ENCODE data around the gene MAOB. TPM values are rescaled to one million over a fixed set of nuclear protein-coding genes. Genes with fewer than 3 reads are reported as not detected.
"Not testable (repeated sequence)": the region's sequence is repeated elsewhere in the genome, so short reads cannot be mapped to it uniquely, and the experiment has no call there.

The MAOB gene
- total RNA-seq (not detected in 2 replicates), polyA plus RNA-seq (not detected in 2 replicates), polyA minus RNA-seq (not detected in 2 replicates), Bru-seq, nascent RNA (percentile 2 among the genes with signal in this experiment), BruChase-seq, experiment 1, labeled RNA remaining after a 6-hour chase (percentile 3 among the genes with signal in this experiment), BruChase-seq, experiment 2, labeled RNA remaining after a 2-hour chase (percentile 4 among the genes with signal in this experiment)
- not detected in 2 replicates for polyA plus RNA-seq (2011; cell fraction: cytosol; rRNA removed)
- not detected in 2 replicates for polyA plus RNA-seq (2011; cell fraction: nucleus; rRNA removed)
- polyA plus RNA-seq (2012): not detected in 2 replicates
- polyA minus RNA-seq (2011; cell fraction: cytosol; rRNA and poly(A)+ RNA removed): 3.3 TPM
- not detected in 2 replicates for polyA minus RNA-seq (2011; cell fraction: nucleus; rRNA and poly(A)+ RNA removed)
- long read RNA-seq: 0 reads

DNA sequence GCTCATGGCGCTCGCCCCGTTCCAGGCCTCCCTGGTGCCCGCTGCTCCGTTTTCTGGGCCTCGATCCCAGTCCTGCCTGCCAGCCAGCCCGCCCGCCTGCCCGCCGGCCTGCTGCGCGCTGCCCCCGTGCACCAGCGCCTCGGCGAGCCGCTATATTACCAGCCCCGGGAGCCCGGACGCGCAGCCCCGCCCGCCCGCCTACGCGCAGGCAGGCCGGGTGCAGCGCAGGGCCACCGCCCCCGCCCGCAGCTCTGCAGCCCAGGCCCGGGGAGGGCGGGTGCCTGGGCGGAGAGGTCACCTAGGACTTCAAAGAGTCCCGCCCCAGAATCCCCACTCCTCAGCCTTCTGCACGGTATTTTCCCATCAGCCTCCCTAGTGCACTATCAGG lies at the start of gene MAOB:
Gene MAOB (minus strand): TSS at position 157 of the 388 bp plus-strand sequence. CDS start 151 bp downstream, at position 6.
- H3K79me2 ChIP-seq (ENCODE audit: control insufficient read depth, insufficient read depth, low read length): no peaks in the 10 kb centered on the region
- no peak within 1 kb of the TSS for H2AFZ ChIP-seq (ENCODE audit: low read depth, low read length)
- CTCF ChIA-PET: no interaction called here
- intact Hi-C loops (cut with micrococcal nuclease): no loop called here
- no peak for DNase-seq (ENCODE audit: low read depth, low spot score)
- H3K4me1 ChIP-seq (ENCODE audit: control insufficient read depth, extremely low read depth, insufficient read depth, low read length): no peaks in the 10 kb centered on the region
- POLR2A ChIA-PET: no interaction called here
- FAIRE-seq: no peak
- no peak within 1 kb of the TSS for H3K4me2 ChIP-seq (ENCODE audit: insufficient read depth, low read length)
- peaks cover 0 to 10% of the 10 kb centered on the region in 2 experiments for H3K27me3 ChIP-seq (ENCODE audit: control insufficient read depth in 2 of 2, insufficient read depth in 2 of 2, low read length in 2 of 2)
- H3K9ac ChIP-seq (replicated peaks; ENCODE audit: extremely low read depth, insufficient read depth, low read length): no peak within 1 kb of the TSS
- dilution Hi-C loops (cut with MboI; ENCODE audit: extremely low pct_ligation_motif_present, low sequenced_read_pairs): no loop called here
- no peaks in the 10 kb centered on the region for H3K9me1 ChIP-seq (replicated peaks; ENCODE audit: control insufficient read depth, extremely low read depth, insufficient read depth, low read length)
- H3K36me3 ChIP-seq (ENCODE audit: control insufficient read depth in 2 of 2, extremely low read depth in 1 of 2, insufficient read depth in 2 of 2, low read length in 2 of 2): no peaks in the 10 kb centered on the region
- no peaks in the 10 kb centered on the region for H4K20me1 ChIP-seq (replicated peaks; ENCODE audit: control insufficient read depth, extremely low read depth, insufficient read depth, low read length)
- no TSS peak for BruUV-seq (replicated peaks)
- TF ChIP-seq JUN (IDR thresholded peaks at IDR 0.05; ENCODE audit: borderline replicate concordance, insufficient read depth, insufficient read length, low read depth) (no peak), EZH2 (IDR thresholded peaks at IDR 0.05; ENCODE audit: borderline replicate concordance, low read depth, low read length, severe bottlenecking) (peak; percentile 47)
- no peak within 1 kb of the TSS for H3K27ac ChIP-seq (ENCODE audit: insufficient read depth, low read depth, low read length)
- H3K4me3 ChIP-seq (replicated peaks in 1 of 3; ENCODE audit: insufficient read depth in 1 of 3, low read depth in 1 of 3, low read length in 3 of 3): no peak within 1 kb of the TSS
- H3K9me3 ChIP-seq (replicated peaks; ENCODE audit: control insufficient read depth, insufficient read depth, low read length): no peaks in the 10 kb centered on the region

DNA sequence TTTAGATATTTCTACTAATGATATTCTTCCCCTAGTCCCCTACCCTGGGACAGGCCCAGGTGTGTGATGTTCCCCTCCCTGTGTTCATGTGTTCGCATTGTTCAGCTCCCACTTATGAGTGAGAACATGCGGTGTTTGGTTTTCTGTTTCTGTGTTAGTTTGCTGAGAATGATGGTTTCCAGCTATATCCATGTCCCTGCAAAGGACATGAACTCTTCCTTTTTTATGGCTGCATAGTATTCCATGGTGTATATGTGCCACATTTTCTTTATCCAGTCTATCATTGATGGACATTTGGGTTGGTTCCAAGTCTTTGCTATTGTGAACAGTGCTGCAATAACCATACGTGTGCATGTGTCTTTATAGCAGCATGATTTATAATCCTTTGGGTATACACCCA lies 39.8 kb upstream of the MAOB start:
- H3K79me2 ChIP-seq (ENCODE audit: control insufficient read depth, insufficient read depth, low read length); dilution Hi-C loops (cut with MboI; ENCODE audit: extremely low pct_ligation_motif_present, low sequenced_read_pairs); POLR2A ChIA-PET; H3K9ac ChIP-seq (replicated peaks; ENCODE audit: extremely low read depth, insufficient read depth, low read length); H3K27me3 ChIP-seq (ENCODE audit: control insufficient read depth in 2 of 2, insufficient read depth in 2 of 2, low read length in 2 of 2); BruUV-seq (replicated peaks); CTCF ChIA-PET; H3K9me3 ChIP-seq (replicated peaks; ENCODE audit: control insufficient read depth, insufficient read depth, low read length); H3K4me2 ChIP-seq (ENCODE audit: insufficient read depth, low read length); H3K4me1 ChIP-seq (ENCODE audit: control insufficient read depth, extremely low read depth, insufficient read depth, low read length); intact Hi-C loops (cut with micrococcal nuclease); H3K27ac ChIP-seq (ENCODE audit: insufficient read depth, low read depth, low read length); DNase-seq (ENCODE audit: low read depth, low spot score); H4K20me1 ChIP-seq (replicated peaks; ENCODE audit: control insufficient read depth, extremely low read depth, insufficient read depth, low read length); H2AFZ ChIP-seq (ENCODE audit: low read depth, low read length); H3K36me3 ChIP-seq (ENCODE audit: control insufficient read depth in 2 of 2, extremely low read depth in 1 of 2, insufficient read depth in 2 of 2, low read length in 2 of 2); H3K4me3 ChIP-seq (replicated peaks in 1 of 3; ENCODE audit: insufficient read depth in 1 of 3, low read depth in 1 of 3, low read length in 3 of 3); H3K9me1 ChIP-seq (replicated peaks; ENCODE audit: control insufficient read depth, extremely low read depth, insufficient read depth, low read length): not testable (repeated sequence)
- FAIRE-seq: peak; percentile 53

DNA sequence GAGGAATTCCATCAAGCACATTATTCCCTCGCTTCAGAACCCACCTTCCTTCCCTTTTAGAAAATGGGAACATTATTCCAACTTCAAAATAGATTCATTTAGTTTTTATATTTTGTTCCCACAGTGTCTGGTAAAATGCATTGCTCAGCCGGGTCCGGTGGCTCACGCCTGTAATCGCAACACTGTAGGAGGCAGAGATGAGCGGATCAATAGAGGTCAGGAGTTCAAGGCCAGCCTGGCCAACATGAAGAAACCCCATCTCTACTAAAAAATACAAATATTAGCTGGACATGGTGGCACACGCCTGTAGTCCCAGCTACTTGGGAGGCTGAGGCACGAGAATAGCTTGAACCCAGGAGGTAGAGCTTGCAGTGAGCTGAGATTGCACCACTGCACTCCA lies 28.5 kb upstream of the MAOB start:
- H3K4me2 ChIP-seq (ENCODE audit: insufficient read depth, low read length); H3K36me3 ChIP-seq (ENCODE audit: control insufficient read depth in 2 of 2, extremely low read depth in 1 of 2, insufficient read depth in 2 of 2, low read length in 2 of 2); H2AFZ ChIP-seq (ENCODE audit: low read depth, low read length); H3K4me1 ChIP-seq (ENCODE audit: control insufficient read depth, extremely low read depth, insufficient read depth, low read length); H3K9me3 ChIP-seq (replicated peaks; ENCODE audit: control insufficient read depth, insufficient read depth, low read length); H4K20me1 ChIP-seq (replicated peaks; ENCODE audit: control insufficient read depth, extremely low read depth, insufficient read depth, low read length); POLR2A ChIA-PET; H3K27me3 ChIP-seq (ENCODE audit: control insufficient read depth in 2 of 2, insufficient read depth in 2 of 2, low read length in 2 of 2); dilution Hi-C loops (cut with MboI; ENCODE audit: extremely low pct_ligation_motif_present, low sequenced_read_pairs); BruUV-seq (replicated peaks); H3K79me2 ChIP-seq (ENCODE audit: control insufficient read depth, insufficient read depth, low read length); H3K27ac ChIP-seq (ENCODE audit: insufficient read depth, low read depth, low read length); H3K4me3 ChIP-seq (replicated peaks in 1 of 3; ENCODE audit: insufficient read depth in 1 of 3, low read depth in 1 of 3, low read length in 3 of 3); CTCF ChIA-PET; intact Hi-C loops (cut with micrococcal nuclease); FAIRE-seq; H3K9ac ChIP-seq (replicated peaks; ENCODE audit: extremely low read depth, insufficient read depth, low read length); DNase-seq (ENCODE audit: low read depth, low spot score); H3K9me1 ChIP-seq (replicated peaks; ENCODE audit: control insufficient read depth, extremely low read depth, insufficient read depth, low read length): not testable (repeated sequence)

Data from endothelial cell of umbilical vein (primary cell).